K562 (cell line): ENCODE results near the gene POLR3H. TPM values are rescaled to one million over a fixed set of nuclear protein-coding genes. Genes with fewer than 3 reads are reported as not detected.
A peak's percentile ranks its signal among the peaks of the same experiment; 100 is the strongest.

Experiments used
- MGA ChIP-seq: fragments of 450-650 bp; IDR thresholded peaks from 2 replicates; pipeline ENCODE4 v1.6.1; 2016; ENCODE audit warnings: mild to moderate bottlenecking, moderate library complexity
- REST ChIP-seq, 2 experiments: fragments of 450-650 bp; formaldehyde crosslinking in 1 of 2; IDR thresholded peaks; 2 replicates each; pipeline versions ENCODE4 v1.4.0 to v1.6.1; 2014 to 2020; ENCODE audit warnings: mild to moderate bottlenecking in 2 of 2, borderline replicate concordance in 1 of 2, low read depth in 1 of 2
- SMC3 ChIP-seq: conservative IDR thresholded peaks from 2 replicates; pipeline ENCODE4 v1.6.1; 2011; ENCODE audit warnings: low read depth, low read length, improper control_type of control experiment; ENCODE audit not compliant: insufficient read depth
- XRCC5 ChIP-seq: fragments of 200-400 bp; formaldehyde crosslinking; IDR thresholded peaks from 2 replicates; pipeline ENCODE4 v1.6.1; 2017; ENCODE audit warnings: low read depth, mild to moderate bottlenecking, low read length
- ZNF217 ChIP-seq: sonication (generic); formaldehyde crosslinking; IDR thresholded peaks from 2 replicates; pipeline ENCODE4 v1.8.0; 2022; ENCODE audit warnings: mild to moderate bottlenecking, missing genetic modification reagents
- ZNF3 ChIP-seq: fragments of 250-450 bp; sonication (Bioruptor Pico); IDR thresholded peaks from 2 replicates; pipeline ENCODE4 v1.5.0; 2021; ENCODE audit warnings: mild to moderate bottlenecking, moderate library complexity
- polyA plus RNA-seq, 8 experiments: library from polyadenylated mRNA; depleted of rRNA in 4 of 8; stranded (reverse) in 5 of 8; unstranded in 3 of 8; fragments of >200 nt; fragmentation: Nextera tagmentation in 2 of 8; fragmentation: Illumina TruSeq in 1 of 8; extraction: Ambion mirVana in 2 of 8; extraction: Trizol in 1 of 8; gene quantifications; 2 replicates each; pipeline versions ENCODE4 v1.2.1 to v1.2.3, GENCODE V29; 2011 to 2014; ENCODE audit warnings: inconsistent platforms in 1 of 8, missing spikeins in 1 of 8
- total RNA-seq, 7 experiments: library from RNA; depleted of rRNA in 6 of 7; stranded (reverse); fragments of >200 nt in 6 of 7; fragmentation: Illumina TruSeq in 2 of 7; extraction: Trizol in 2 of 7; gene quantifications; 2 replicates each; pipeline versions ENCODE4 v1.2.1 to v1.2.3, GENCODE V29; 2011 to 2021; ENCODE audit warnings: low replicate concordance in 1 of 7

Gene POLR3H
- total and polyA plus RNA-seq, 9 of the 15 experiments (the other 6 are each of a cell fraction or from before 2014, with no cell fraction given), result 5.3 to 48.4 (median 22.2) TPM

DNA sequence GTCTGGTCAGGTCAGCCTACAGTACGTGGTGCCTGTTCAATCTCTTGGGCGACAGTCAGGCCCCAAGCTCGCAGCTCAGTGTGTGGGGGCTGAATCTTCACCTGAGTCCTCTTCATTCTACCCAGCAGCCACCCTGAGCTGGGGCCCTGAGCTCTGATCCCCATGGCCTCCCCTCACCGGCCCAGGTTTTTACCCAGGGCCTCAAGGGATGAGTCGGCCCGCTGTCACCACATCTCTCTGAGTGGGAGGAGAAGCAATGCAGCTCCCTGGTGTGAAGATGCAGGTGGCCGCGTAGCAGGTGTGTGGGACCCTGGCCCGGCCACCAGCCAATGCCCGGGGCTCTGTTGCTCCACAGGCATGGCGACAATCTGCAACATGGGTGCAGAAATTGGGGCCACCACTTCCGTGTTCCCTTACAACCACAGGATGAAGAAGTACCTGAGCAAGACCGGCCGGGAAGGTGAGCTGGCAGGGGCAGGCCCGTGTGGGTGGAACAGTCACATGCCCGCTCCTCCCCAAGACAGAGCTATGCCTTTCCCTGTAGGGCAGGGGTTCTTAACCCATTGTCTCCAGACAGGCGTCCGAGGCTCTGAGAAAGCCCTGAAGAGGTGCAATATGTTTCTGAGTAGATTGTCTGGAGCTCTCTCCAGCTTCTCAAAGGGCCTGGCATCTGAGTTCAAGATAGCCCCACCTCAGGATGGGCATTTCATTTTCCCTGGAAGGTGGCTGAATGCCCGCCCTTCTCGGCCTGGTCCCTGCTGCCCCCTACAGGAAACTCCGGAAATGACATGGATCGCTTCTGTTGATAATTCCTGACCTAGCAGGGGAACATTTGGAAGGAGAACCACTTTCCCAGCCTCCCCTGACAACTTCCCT lies 26.9 kb downstream of the POLR3H start (continued):
- TF ChIP-seq REST (IDR thresholded peaks at IDR 0.05; ENCODE audit: borderline replicate concordance) (peak; percentile 45), REST (CRISPR knock-in tag; IDR thresholded peaks at IDR 0.05; ENCODE audit: low read depth) (no peak), SMC3 (peak; percentile 46; the same call in 1 of the 2 replicates), XRCC5 (0 out of 2 replicates have a peak, but pooled peaks have one; percentile 21), ZNF3 (CRISPR knock-in tag) (no peak), ZNF217 (CRISPR knock-in tag) (no peak), MGA (no peak)
